Activated naive CD8-positive, alpha-beta T cell treated with anti-CD3 and anti-CD28 coated beads, Interleukin-2, amount 50 U/mL, for 16 hours (primary cell): Measurements from ENCODE around the gene SETX.

Source experiments
- DNase-seq: peaks from one replicate; pipeline ENCODE4 v3.0.0-alpha.2; 2020; ENCODE audit warnings: low read depth, low spot score

SETX gene

GRCh38 chr9:132357764-132358163 is 3.0 kb upstream of the SETX start:
- no peak for DNase-seq

- DNase-seq, result no peak
Observed at GRCh38 chr9:132356324-132356924, 1.6 kb upstream of the SETX start.

GRCh38 chr9:132351404-132352045 is 3.3 kb downstream of the SETX start:
- no peak for DNase-seq

- no peak for DNase-seq
Observed at GRCh38 chr9:132350861-132351315, 3.9 kb downstream of the SETX start.

- no peak for DNase-seq
Observed at GRCh38 chr9:132348676-132349075, 6.1 kb downstream of the SETX start.

GRCh38 chr9:132346177-132346576 is 8.6 kb downstream of the SETX start:
- no peak for DNase-seq

GRCh38 chr9:132341177-132341840 is 13.5 kb downstream of the SETX start:
- DNase-seq, result no peak

- no peak for DNase-seq
Observed at GRCh38 chr9:132334364-132334763, 20.4 kb downstream of the SETX start.

GRCh38 chr9:132333556-132333955 is 21.2 kb downstream of the SETX start:
- DNase-seq, result no peak

GRCh38 chr9:132328580-132328979 is 26.2 kb downstream of the SETX start:
- DNase-seq, result no peak

GRCh38 chr9:132327537-132327936 is 27.2 kb downstream of the SETX start:
- DNase-seq, result no peak

GRCh38 chr9:132324425-132324824 is 30.4 kb downstream of the SETX start:
- no peak for DNase-seq

GRCh38 chr9:132319421-132320110 is 35.2 kb downstream of the SETX start:
- no peak for DNase-seq

- DNase-seq, result no peak
Observed at GRCh38 chr9:132312873-132313272, 41.9 kb downstream of the SETX start.

- no peak for DNase-seq
Observed at GRCh38 chr9:132312426-132312825, 42.4 kb downstream of the SETX start.

GRCh38 chr9:132311978-132312377 is 42.8 kb downstream of the SETX start:
- no peak for DNase-seq

- no peak for DNase-seq
Observed at GRCh38 chr9:132309056-132309455, 45.7 kb downstream of the SETX start.

- no peak for DNase-seq
Observed at GRCh38 chr9:132301521-132301920, 53.3 kb downstream of the SETX start.

GRCh38 chr9:132299221-132299620 is 55.6 kb downstream of the SETX start:
- DNase-seq, result no peak

GRCh38 chr9:132295181-132295580 is 59.6 kb downstream of the SETX start:
- DNase-seq, result no peak

GRCh38 chr9:132293145-132293721 is 61.6 kb downstream of the SETX start:
- DNase-seq, result no peak

GRCh38 chr9:132288966-132289365 is 65.8 kb downstream of the SETX start:
- no peak for DNase-seq
